ENCODE measurements around the gene L3HYPDH. TPM values are rescaled to one million over a fixed set of nuclear protein-coding genes. Genes with fewer than 3 reads are reported as not detected.
"Not testable (repeated sequence)": the region's sequence is repeated elsewhere in the genome, so short reads cannot be mapped to it uniquely, and the experiment has no call there.

L3HYPDH gene
- total RNA-seq, 1 donor from 2014 or later: 57.3 TPM

GRCh38 chr14:59478540-59478939, 5.7 kb downstream of the L3HYPDH start:
- DNase-seq (ENCODE audit: low read depth): no peak

- no peak for DNase-seq (ENCODE audit: low read depth)
These were observed 8.5 kb downstream of the L3HYPDH start for GRCh38 chr14:59475709-59476108.

DNA sequence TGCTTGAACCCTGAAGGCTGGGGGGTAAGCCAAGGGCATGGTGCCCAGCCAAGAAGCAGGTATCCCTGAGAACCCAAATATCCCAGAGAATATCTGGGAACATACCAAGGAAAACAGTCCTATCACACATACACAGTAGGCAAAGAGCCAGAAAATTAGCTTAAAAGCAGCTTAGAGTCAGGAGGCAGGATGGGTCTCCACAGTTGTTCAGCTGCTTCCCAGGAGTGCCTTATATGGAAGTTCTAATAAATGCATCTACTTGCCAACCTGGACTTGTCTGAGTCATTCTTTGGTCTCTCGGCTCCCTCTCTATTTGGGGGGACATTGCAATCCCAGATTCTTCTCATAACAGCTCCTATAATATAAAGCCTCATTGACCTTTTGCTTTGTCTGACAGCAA, 10.0 kb downstream of the L3HYPDH start:
- DNase-seq (ENCODE audit: low read depth): peak; percentile 84

DNA sequence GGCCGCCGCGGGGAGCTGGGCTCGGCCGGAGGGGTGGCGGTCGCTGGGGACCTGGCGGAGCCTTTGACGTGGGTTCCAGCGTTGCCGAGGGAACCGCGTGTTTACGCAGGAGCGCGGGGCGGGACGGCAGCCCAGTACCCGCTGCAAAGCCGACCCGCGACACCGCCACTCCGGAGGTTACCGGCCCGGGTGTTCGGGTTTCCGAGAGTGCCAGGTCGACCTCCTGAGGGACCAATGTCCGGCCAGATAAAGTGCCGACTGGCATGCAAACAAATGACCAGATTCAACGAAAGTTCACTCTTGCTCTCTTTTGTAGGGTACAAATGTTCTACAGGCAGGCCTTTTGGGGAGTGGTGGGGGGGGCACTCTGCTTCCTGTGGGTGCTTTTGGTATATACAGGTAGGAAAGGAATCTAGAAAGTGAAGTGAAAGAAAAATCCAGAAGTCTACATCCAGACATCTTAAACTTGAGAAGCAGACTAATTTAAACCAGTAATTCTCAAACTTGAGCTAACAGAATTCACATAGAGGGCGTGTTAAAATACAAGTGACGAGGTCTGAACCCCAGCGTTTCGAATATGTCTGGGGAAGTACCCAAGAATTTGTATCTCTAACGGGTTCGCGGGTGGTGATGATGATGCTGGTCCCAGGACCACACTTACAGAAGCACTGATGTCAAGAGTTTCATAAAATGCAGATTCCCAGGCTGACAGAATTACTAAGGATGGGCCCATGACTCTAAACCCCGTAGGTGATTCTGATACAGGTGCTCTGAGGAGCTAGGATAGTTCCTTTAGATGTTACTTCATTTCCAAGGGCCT, 18.7 kb downstream of the L3HYPDH start, which contains the start of gene GPR135:
GPR135 (minus strand) TSS at position 65 of the 820 bp plus-strand sequence. CDS start 154 bp downstream, outside the sequence.
- DNase-seq (ENCODE audit: low read depth): no peak

DNA sequence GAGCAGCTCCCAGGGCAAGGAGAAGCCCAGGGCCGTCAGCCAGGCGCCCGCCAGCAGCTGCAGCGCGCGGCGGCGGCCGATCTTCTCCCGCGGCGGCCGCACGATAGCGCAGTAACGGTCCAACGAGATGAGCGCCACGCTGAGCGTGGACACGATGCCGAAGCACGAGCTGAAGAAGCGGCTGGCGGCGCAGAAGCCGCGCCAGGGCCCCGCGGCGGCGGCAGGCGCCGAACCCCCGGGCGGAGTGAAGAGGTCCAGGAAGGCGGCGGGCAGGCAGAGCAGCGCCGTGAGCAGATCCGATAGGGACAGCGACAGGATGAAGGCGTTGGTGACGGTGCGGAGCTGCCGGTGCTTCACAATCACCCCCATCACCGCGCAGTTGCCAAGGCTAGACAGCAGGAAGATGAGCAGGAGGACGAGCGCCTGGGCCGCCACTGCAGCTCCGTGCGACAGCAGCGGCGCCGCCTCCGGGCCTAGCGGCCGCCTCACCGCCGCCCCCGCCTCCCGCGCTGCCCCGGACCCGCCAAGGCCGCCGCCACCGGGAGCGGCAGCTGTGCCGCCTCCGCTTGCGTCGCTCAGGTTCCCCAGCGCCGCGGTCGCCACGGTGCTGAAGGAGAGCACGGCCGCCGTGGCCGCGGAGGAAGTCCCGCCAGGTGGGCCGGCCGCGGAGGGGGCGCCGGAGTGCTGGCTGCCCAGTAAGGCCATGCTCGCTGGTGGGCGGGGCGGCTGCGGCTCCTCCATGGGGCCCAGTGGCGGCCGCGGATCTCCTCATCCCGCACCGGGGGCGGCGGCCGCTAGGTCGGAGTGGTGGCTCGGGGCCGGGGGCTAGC, 19.5 kb downstream of the L3HYPDH start:
- DNase-seq (ENCODE audit: low read depth): peak; percentile 27

DNA sequence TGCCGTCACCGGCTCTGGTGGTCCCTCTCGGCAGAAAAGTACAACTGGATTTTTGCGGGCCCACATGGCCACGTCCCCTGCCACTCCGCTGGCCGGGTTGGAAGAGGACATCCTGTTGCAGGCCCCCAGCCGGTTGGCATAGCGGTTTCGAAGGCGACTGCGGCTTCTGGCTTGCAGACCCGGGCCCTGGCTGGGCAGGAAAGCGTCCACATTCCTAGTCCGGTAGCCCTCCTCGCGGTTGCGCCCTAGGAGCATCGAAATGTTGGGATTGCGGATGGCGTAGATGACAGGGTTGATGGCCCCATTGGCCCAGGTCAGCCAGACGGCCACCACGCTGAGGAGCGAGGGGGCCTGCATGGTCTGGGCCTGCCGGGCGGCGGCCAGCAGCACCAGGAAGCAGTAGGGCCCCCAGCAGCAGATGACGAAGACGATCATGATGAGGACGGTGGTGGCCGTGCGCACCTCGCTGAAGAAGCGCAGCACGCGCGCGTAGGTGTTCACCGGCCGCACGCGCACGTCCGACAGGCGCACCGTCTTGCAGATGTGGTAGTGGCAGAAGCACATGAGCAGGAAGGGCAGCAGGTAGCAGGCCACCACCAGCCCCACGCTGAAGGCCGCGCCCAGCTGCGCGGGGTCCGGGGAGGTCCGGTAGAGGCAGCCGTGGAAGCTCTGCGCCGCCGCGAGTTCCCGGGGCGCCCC, 20.3 kb downstream of the L3HYPDH start:
- no peak for DNase-seq (ENCODE audit: low read depth)

GRCh38 chr14:59461891-59462290, 22.3 kb downstream of the L3HYPDH start:
- DNase-seq (ENCODE audit: low read depth): no peak

GRCh38 chr14:59460378-59460777, 23.8 kb downstream of the L3HYPDH start:
- no peak for DNase-seq (ENCODE audit: low read depth)

GRCh38 chr14:59458486-59458885, 25.7 kb downstream of the L3HYPDH start:
- no peak for DNase-seq (ENCODE audit: low read depth)

DNA sequence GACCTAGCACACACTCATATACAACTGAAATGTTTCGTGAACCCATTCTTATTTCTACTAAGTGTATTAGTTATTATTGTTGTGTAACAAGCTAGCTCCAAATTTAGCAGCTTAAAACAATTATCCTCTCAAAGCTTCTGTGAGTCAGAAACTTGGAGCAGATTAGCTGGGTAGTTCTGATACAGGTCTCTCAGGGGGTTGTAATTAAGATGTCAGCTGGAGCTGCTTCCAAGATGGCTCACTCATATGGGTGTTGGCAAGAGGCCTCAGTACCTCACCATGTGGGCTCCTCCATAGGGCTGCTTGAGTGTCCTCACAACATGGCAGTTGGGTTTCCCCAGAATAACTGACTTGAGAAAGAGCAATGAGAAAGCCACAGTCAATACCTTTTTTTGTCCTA, 28.8 kb downstream of the L3HYPDH start:
- no peak for DNase-seq (ENCODE audit: low read depth)

GRCh38 chr14:59454139-59454538, 30.1 kb downstream of the L3HYPDH start:
- DNase-seq (ENCODE audit: low read depth): peak; percentile 88

DNA sequence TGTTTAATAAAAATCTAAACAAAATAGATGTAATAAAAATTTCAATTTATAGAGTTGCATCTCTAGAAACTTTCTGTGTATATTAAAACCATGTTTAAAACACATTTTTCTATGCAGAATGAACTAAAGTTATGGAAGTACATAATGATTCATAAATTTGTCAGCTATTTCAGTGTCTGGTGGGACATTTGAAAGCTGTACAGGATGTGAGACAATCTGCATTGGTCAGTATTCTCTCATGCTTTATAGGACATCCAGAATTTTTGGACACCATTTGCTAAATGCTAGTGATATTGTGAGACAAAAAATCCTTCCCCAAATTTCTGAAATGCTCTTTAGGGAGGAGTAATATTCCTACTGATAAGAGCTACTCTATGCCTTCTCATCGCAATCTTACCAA, 32.4 kb downstream of the L3HYPDH start:
- DNase-seq (ENCODE audit: low read depth): no peak

DNA sequence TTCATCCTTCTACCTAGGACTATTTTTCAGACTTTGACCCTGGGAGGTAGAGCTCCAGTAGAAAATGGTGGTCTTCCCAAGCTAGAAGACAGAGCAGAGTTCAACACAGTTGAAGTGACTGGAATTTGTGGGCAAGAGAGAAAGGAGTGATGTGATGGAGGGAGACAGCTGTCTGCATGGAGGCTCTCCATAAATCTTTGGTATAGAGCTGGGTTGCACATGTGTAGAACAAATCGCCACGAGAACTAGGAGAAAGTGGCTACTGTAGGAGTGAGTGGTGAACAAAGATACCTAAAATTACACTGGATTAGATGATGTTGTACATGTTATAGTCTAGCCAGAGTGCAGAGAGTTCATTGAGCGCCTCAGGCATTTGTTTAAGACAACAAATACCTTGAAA, 33.5 kb downstream of the L3HYPDH start:
- no peak for DNase-seq (ENCODE audit: low read depth)

GRCh38 chr14:59448673-59449072, 35.5 kb downstream of the L3HYPDH start:
- not testable (repeated sequence) for DNase-seq (ENCODE audit: low read depth)

- DNase-seq (ENCODE audit: low read depth): no peak
These were observed 44.8 kb downstream of the L3HYPDH start for GRCh38 chr14:59439256-59439965.

- peak; percentile 46 for DNase-seq (ENCODE audit: low read depth)
These were observed 46.0 kb downstream of the L3HYPDH start for GRCh38 chr14:59438195-59438647.

- no peak for DNase-seq (ENCODE audit: low read depth)
These were observed 48.2 kb downstream of the L3HYPDH start for GRCh38 chr14:59435987-59436386.

GRCh38 chr14:59435101-59435500, 49.1 kb downstream of the L3HYPDH start:
- DNase-seq (ENCODE audit: low read depth): no peak

DNA sequence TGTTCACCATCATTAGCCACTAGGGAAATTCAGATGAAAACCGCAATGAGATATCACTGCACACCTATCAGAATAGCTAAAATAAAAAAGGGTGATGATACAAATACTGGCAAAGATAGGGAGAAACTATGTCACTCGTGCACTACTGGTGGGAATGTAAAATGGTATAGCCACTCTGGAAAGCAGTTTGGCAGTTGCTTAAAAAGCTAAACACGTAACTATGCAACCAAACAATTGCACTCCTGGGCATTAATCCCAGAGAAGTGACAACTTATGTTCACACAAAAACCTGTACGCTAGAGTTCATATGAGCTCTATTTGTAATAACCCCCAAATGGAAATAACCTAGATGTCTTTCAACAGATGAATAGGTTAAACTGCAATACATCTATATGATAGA, 54.4 kb downstream of the L3HYPDH start:
- no peak for DNase-seq (ENCODE audit: low read depth)

DNA sequence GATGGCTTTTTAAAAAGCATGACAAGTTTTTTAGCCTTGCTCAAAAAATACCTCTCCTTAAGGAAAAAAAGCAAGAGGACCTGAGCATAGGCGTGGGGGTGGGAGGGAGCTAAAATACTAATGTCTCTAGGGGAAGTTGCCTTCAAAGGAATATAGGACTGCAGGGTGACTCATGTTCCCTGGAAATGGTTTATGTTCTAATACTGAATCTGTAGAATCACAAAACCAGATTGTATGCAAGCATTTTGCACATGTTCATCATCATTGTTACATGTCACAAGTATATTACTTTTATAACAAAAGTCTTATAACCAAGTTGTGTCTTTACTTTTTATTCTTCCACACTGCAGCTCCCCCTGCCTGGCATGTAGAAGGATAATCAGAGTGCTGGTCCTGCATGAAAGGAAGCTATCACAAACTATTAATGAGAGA, 55.6 kb downstream of the L3HYPDH start:
- peak; percentile 25 for DNase-seq (ENCODE audit: low read depth)
